NCI-H1092 (cell line): ENCODE data around the gene LRRC57.
A peak's percentile ranks its signal among the peaks of the same experiment; 100 is the strongest.
"Not testable (repeated sequence)": the region's sequence is repeated elsewhere in the genome, so short reads cannot be mapped to it uniquely, and the experiment has no call there.

ENCODE experiments used
- DNase-seq: peaks from one replicate; lab custom pipeline; 2025; lab: John Stamatoyannopoulos, UW

LRRC57 gene

DNA sequence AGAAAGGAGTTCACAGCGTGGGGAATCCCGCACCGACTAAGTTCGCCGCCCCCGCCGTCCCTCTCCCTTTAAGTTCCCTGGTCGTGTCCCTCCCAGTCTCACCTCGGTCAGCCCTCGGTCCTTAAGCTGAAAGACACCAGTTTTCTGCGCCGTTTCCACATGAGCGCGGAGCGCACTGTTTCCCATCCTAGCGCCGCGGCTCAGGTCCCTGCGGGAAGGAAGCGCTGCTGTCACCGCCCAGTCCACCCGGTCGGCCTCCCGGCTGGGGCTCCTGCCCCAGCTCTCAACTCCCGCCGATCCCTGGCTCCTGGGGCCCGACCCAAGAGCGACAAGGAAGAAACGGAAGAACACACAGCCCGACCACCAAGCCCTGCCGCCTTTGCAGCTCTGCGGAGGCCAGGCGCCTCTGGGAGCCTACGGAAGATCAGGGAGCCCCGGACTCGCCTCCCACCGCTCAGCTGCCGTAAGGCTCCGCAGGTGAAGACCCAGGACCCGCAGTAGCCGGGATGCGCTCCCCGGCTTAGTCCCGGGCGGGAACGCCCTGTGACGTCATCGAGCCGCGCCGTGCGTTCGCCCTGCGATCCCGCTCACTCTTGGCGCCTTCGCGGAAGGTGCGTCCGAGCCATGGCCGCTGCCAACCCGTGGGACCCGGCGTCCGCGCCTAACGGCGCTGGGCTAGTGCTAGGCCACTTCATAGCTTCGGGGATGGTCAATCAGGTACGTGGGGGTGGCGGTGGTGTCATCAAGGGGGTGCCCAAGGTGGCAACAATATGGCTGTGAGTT is at the start of gene LRRC57, which contains the start of gene HAUS2:
TSS of gene LRRC57 (minus strand) at position 545 of the 783 bp plus-strand sequence. CDS start at position 186, 359 bp downstream.
TSS of gene HAUS2 (plus strand) at position 590 of the 783 bp plus-strand sequence. CDS start at position 625, 35 bp downstream.
- DNase-seq: peak; percentile 71

DNA sequence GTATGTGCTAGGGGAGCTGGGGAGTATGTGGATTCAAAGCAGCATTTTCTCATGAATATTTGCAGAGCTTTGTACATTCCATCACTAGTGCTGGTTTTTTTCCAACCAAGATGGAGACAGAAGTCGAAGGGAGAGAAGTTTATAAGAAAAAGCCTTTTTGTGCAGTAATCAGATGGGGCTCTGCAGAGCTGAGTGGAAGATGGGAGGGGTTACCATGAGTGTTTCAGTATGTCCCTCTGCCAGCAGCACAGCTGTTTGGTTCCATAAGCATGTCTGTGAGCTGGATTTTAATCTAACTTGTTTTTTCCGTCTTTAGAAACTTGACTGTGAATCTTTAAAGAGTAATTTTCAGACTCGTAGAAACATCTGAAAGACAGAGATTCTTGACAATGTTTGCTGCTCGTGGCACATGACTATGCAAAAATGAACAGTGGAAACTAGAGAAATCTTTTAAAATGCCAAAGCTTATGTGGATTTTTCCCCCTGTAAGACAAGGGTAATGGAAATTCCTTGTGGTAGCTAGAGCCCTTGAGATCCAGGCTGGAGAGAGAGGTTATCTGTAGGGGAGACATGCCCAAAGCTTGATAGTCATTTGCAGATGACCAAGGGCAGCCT is 47.1 kb upstream of the LRRC57 start:
- DNase-seq: no peak

DNA sequence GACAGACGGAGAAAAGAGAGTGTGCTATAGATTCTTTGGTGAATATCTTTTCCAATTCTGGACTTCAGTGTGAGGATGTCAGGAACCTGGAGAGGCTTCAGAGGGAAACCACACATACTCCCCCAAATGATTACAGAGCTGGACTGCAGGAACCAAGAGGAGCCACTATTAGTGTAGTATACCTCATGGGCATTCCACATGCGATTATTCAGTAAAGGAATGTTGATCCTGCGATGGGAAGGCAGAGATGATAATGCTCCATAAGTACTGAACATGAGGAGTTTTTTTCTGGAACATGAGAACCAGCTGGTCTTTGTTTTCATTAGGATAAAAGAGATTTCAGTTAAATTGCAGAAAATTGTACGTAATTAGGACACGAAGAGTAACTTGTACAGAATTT is 45.5 kb upstream of the LRRC57 start:
- DNase-seq: no peak

DNA sequence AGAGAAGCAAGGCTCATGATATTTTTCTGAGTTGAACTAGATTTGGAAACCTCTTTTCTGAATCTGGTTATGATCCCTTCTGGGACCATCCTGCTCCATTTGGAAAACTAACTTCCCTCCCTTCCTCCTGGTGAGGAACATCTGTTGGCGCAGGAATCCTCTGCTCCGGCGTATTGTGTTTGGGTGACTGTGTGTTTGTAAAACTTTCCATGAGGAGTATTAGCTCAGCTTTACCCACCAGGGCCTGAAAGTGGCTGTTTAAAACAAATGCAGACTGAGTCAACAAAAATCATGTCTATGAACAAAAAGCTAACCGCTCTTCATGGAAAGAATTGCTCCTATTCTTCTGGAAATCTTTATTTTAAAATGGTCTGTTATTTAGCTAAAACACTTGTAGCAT is 44.5 kb upstream of the LRRC57 start:
- no peak for DNase-seq

DNA sequence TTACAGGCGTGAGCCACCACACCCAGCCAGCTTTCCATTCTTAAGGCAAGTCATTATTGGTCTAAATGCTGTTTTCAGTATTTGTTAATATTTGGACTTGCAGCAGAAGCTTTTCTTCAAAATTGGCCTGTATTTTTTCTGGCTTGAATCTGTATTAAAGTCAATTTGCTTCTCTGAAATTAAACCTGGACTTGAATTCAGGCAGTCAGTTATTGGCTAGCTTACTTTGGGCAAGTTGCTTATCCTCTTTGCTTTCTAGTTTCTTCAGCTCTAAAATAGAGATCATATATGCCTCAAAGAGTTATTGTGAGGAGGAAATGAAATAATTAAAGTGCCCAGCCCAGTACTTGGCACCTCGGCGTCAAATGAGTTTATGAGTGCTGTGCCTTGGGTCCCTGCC is 44.1 kb upstream of the LRRC57 start:
- DNase-seq: no peak

DNA sequence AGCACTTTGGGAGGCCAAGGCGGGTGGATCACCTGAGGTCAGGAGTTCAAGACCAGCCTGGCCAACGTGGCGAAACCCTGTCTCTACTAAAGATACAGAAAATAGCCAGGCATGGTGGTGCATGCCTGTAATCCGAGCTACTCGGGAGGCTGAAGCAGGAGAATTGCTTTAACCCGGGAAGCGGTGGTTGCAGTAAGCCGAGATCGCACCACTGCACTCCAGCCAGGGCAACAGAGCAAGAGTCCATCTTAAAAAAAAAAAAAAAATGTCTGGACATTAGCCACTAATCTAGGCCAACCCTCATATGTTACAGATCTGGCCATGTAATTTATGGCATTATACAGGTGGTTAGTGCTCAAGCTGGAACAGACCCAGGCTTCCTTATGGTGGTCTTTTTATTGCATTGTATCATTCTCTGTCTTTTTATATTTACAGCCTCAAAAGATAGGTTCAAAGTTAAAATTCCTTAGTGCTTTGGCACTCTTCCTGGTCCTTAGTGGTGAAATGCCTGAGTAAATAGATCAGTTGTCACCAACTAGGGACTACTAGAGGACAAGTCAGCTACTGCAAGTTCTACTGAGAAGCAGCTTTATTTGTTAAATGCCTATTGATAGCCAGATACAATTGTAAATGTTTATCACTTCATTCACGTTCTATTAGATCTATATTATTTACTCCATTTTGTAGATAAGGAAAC is 42.8 kb upstream of the LRRC57 start:
- DNase-seq: no peak

DNA sequence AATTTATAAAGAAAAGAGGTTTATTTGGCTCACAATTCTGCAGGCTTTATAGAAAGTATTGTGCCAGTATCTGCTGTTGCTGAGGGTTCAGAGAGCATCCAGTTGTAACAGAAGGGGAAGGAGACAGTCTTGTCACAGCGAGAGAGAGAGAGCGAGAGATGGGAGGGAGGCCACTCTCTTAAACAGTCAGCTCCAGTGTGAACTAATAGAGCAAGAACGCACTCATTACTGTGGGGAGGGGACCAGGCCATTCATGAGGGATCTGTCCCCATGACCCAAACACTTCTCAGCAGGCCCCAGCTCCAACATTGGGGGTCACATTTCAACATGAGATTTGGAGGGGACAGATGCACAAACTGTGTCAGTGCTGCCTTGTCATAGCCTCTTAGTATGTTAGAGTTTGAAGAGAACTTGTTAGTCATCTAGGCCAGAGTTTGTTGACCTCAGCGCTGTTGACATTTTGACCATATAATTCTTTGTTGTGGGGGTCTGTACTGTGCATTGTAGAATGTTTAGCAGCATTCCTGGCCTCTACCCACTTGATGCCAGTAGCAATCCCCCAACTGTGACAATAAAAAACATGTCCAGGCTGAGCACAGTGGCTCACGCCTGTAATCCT is 42.1 kb upstream of the LRRC57 start:
- DNase-seq: no peak

DNA sequence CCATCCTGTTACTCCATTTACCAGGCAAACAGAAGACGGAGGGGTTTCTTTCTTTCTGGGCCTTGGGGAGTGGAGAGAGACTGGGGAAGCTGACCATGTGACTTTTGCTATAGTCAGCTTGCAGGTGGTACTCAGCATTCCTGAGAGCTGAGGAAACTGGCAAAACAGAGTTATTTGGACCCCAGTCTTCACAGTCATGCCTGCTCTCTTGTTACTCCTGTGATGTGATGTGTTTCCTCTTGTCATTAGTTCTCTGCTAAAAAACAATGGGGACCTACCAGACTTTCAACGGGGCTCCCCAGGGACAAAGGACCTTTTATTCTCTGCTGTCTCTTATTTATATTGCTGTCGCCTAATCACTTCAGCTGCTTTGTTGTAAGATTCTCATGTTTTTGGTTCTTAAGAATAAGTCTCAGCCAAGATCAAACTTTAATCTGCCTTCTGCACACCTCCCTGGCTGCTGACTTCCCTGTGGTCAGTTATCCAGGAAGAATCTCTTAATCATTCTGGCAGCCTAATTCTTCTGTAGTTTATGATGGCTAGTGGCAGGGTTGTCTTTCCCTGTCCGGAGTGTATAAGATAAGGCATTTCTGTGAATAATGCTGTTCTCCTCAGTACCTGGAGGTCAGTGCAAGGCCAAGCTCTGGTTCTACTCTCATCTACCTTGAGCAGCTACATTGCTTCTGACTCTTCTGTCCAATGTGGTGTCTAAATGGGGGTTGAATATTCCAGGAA is 35.6 kb upstream of the LRRC57 start:
- no peak for DNase-seq

DNA sequence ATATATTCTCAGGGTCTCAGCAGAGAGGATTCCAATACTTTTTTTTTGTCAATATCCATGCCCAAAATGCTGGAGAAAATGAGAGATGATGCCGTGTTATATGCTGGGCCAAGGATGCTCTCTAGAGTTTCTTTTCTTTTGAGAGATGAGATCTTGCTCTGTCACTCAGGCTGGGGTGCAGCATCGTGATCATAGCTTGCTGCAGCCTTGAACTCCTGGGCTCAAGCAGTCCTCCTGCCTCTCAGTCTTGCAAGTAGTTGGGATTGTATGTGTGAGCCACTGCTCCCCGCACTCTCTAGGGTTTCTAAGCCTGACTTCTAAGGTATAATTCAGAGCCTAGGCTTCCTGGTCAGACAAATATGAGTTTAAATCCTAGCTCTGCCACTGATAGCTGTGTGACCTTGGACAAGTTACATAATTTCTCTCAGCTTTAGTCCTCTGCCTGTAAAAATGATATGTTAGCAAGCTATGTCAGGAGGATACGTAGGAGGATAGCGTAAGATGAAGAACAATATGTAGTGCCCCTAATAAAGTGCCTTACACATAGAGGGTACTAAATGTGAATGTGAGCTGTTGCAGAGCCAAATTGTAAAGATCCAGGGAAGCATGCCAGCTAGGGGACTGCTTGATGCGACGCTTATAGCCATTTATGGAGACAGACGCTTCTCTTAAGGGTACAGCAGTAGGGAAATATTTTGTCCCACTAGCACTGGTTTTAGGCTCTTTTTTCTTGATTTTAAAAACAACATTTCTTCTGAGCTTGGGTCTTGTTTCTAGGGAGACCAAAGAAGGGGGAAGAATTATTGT is 34.2 kb upstream of the LRRC57 start:
- DNase-seq: no peak

DNA sequence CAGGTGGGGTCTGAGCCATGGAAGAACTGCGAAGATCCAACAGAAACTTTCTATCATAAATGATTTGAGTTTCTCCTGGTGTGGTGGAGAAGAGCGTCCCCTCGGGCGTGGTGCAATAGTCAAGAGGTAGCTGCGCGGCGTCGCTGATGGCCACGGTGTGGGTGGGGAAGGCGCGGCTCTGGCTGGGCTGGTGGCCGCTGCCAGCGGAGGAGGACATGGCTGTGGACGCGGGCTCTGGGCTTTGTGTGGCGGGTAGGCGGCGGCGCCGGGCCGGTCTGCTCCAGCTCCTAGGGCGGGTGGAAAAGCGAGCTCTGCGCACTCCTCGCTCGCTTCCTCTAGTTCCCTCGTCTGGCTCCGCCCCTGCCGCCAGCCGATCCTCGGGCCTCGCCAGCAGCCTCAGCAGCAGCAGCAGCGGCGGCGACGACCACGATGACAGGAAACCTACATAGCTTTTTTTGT is 32.7 kb upstream of the LRRC57 start:
- peak; percentile 73 for DNase-seq

DNA sequence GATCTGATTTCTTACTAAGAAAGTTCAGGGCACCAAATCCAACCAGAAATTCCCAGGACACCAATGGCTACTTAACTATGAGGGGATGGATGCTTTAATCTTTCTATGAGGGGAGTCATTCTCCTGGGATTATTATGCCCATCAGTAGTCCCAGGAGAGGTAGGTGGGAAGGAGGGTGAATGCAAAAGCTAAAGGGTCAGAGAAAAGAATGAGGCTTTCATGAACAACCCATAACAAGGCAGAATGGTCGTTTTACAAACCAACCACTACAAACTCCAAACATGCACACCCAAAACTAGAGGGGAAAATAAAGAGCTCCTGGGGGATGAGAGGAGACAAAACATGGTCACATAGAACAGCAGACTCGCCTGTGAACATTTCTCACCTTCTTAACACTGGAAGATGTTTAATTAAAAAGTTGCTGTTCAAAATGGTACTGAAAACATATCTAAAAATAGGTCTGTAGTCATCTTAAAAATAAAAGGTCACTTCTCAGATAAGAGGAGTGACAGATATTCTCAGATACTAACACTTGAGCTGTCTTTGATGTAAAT is 30.5 kb upstream of the LRRC57 start:
- DNase-seq: no peak

DNA sequence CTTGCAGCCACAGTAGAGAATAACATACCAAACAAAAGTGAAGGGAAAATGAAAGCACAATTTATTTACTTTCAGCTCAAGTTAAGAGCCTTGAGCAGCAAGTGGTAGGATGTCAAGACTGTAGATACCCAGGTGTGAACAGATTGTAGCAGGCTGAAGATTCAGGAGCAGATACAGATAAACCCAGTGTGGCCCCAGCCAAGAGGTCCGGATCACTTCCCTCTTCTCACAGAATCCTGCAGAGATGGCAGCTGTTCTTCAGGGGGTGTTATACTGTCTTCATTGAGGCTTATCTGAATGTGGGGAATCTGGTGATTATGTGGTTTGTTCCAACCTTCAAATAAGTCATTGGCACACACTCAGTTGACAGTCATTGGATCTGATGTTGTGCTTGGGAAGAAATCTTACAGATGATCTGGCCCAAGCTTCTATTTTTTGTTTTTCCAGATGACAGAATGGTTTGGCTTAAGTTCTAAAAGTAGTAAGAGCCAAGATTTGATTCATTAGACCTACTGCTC is 29.0 kb upstream of the LRRC57 start:
- no peak for DNase-seq

DNA sequence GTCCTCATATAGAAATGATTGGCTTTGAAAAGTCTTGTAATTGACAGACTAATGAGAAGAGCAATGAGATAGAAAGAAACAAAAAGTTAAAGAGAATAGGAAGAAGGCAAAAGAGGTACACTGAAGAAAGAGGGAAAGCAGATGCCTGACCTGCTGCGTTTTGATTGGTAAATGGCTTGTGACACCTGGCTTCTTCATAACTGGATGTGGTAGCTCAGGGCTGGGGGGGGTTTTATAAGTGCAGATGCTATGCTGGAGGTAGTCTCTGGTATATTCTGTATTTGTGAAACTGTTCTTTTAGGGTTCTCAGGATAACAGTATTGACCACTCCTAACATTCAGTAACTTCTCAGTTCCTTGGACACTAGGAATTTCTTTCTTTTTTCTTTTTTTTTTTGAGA is 28.2 kb upstream of the LRRC57 start:
- no peak for DNase-seq

DNA sequence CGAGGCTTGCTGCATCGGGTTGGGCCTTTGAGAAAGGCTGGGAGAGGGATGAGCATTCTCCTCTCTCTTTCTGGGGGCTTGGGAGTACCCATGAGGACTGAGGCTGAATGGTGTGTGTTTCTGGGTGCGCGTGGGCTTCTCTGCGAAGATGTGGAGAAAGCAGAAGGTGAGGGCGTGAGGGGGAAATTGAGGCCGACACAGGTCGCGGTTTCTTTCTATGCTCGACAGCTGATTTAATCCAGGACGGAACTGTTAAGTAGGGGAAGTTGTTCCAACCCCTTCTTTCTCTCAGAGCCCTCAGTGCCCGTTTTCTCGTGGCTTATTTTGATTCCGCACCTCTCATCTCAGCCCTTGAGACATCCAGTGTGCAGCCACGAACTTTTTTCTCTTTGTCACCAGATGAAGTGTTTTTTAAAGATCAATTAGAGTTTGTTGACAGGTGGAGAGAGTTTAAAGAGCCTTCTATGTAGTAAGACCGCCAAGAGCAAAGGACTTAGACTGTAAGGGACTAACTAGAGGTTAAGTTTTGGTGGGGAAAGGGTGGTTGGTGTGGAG is 27.5 kb upstream of the LRRC57 start:
- no peak for DNase-seq

DNA sequence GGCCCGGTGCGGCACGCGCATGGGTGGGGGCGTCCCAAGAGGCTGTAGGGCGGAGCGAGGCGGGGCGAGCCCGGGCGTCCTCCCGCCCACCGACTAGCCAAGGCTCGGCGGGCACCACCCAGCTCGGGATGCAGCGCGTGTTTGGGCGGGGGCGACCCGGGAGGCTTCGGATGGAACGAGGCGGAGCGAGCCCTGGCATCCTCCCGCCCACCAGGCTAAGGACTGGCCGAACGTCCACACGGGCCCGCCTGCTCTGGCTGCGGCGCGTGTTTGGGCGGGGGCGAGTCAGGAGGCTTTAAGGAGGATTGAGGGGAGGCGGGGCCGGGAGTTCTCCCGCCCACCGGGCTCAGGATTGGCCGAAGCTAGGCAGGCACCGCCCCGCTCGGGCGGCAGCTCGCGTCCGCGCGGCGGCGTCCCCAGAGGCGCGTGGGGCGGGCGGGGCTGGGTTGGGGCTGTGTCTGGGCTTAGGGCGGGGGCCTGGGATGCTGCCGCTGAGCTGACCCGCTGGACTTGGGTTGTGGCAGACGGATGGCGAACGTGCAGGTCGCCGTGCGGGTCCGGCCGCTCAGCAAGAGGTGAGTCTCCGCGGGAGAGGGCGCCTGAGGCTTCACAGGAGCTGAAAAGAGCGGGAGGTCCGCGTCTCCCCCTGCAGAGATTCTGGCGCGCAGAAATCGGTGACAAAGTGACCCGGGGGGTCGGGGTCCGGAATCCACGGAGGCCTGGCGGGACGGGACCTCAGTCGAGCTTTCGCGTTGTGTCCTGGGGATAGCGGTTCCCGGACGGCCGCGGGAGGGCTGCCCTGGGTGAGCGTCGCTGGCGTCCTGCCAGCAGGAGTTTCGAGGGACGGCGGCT is 26.8 kb upstream of the LRRC57 start, which contains the start of gene STARD9:
TSS of gene STARD9 (plus strand) at position 419 of the 852 bp plus-strand sequence. CDS start at position 529, 110 bp downstream.
- peak; percentile 88 for DNase-seq

DNA sequence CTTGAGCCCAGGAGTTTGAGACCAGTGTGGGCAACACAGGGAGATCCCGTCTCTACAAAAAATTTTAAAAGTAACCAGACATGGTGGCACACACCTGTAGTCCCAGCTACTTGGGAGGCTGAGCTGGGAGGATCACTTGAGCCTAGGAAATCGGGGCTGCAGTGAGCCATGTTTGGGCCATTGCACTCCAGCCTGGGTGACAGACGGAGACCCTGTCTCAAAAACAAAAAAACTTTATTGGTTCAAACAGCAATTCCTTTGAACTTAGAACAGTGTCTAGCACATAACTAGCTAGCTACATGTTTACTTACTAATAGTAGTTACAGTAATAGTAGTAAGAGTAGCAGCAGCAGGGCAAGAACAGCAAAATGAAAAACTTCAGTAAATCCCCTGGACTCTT is 10.1 kb upstream of the LRRC57 start:
- DNase-seq: no peak

DNA sequence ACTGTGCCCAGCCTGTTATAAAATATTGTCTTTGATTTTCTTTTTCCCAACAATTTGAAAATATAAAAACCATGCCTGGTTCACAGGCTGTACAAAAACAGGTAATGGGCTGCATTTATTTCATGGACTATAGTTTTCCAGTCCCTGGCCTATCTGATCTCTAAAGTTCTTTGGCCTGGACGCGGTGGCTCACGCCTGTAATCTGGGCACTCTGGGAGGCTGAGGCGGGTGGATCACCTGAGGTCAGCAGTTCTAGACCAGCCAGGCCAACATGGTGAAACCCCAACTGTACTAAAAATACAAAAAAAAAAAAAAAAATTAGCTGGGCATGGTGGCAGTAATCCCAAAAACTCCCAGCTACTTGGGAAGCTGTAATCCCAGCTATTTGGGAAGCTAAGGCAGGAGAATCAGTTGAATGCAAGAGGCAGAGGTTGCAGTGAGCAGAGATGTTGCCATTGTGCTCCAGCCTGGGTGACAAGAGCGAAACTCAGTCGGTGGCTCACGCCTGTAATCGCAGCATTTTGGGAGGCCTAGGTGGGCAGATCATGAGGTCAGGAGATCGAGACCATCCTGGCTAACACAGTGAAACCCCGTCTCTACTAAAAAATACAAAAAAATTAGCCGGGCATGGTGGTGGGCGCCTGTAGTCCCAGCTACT is 8.1 kb upstream of the LRRC57 start:
- DNase-seq: not testable (repeated sequence)

DNA sequence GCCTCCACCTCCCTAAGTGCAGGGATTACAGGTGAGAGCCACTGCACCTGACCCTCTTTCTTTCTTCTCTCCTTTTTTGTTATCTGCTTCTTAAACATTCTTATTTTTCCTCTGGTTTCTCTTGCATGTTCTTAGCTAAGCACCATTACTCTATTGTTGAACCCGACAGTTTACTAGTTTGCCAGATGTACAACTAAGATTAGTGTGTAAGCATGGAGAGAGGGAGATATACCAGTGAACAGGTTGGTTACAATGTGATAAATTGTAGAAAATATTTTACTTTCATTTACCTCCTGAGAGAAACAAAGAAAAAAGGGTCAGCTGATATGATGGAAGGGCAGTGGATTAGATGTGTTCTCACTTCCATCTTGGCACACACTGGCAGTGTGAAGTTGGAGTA is 5.0 kb upstream of the LRRC57 start:
- DNase-seq: no peak
